ENCODE data around the gene ZAR1L.

DNA sequence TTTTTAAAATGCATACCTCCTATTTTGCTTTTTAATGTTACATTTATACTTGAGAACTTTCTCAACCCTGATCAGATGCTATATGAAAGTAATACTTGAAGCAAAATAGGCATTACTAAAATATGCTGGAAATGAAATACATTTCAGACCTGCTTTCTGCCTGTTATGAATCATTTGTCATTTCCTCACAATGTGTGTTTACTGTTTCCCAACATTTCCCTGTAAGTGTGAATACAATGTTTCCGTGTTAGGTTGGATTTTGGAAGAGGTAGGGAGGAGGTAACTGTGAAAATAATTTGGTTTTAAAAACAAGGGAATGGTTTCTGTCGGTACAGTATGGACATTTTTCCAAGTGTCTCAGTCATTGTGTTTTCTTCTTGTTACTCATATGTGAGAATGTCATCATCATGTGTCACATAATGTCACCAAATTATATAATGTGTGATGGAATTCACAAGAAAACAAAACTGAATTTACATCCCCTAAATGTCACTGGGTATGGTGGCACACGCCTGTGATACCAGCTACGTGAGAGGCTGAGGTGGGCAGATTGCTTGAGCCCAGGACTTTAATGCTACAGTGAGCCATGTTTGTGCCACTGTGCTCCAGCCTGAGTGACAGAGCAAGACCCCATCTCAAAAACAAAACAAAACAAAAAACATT, 43.0 kb downstream of the ZAR1L start:
- no peak for TF ChIP-seq ZNF707 (tag by site-specific recombination; IDR thresholded peaks at IDR 0.05)
- TF ChIP-seq ZFHX2 (tag by site-specific recombination; conservative IDR thresholded peaks at IDR 0.05) = no peak

All from HEK293 (cell line).